Esophagus muscularis mucosa (tissue), 4 donors: ENCODE results near the gene TNNC2.

Experiments
- CTCF ChIP-seq, 3 experiments: fragments of 200-600 bp in 2 of 3; fragments of 450-650 bp in 1 of 3; sonication (generic) in 2 of 3; IDR thresholded peaks; one replicate each; pipeline ENCODE4 v1.5.1; 2017 to 2019; ENCODE audit warnings: antibody characterized with exemption in 3 of 3, mild to moderate bottlenecking in 2 of 3, moderate library complexity in 1 of 3
- EP300 ChIP-seq: sonication (generic); formaldehyde crosslinking; IDR thresholded peaks from one replicate; pipeline ENCODE4 v1.6.1; 2017; ENCODE audit warnings: antibody characterized with exemption
- POLR2A ChIP-seq: fragments of 450-650 bp; IDR thresholded peaks from one replicate; pipeline ENCODE4 v1.6.1; 2017; ENCODE audit warnings: antibody characterized with exemption, moderate library complexity, mild to moderate bottlenecking, low read depth

- no peak for TF ChIP-seq CTCF (IDR thresholded peaks at IDR 0.05)
- TF ChIP-seq POLR2A = no peak
- TF ChIP-seq EP300 = no peak
Measured at GRCh38 chr20:45827712-45828111, 600 bp upstream of the TNNC2 start.
